HG03442 (cell line): ENCODE results near the gene BHLHE40.
A peak's percentile ranks its signal among the peaks of the same experiment; 100 is the strongest.

Source experiments
- ATAC-seq: cut with Tn5 transposase; IDR thresholded peaks from one replicate; pipeline ENCODE4 v1.9.1; 2021; ENCODE audit warnings: mild to moderate bottlenecking, moderate library complexity; ENCODE audit not compliant: unreplicated experiment

BHLHE40 gene

DNA sequence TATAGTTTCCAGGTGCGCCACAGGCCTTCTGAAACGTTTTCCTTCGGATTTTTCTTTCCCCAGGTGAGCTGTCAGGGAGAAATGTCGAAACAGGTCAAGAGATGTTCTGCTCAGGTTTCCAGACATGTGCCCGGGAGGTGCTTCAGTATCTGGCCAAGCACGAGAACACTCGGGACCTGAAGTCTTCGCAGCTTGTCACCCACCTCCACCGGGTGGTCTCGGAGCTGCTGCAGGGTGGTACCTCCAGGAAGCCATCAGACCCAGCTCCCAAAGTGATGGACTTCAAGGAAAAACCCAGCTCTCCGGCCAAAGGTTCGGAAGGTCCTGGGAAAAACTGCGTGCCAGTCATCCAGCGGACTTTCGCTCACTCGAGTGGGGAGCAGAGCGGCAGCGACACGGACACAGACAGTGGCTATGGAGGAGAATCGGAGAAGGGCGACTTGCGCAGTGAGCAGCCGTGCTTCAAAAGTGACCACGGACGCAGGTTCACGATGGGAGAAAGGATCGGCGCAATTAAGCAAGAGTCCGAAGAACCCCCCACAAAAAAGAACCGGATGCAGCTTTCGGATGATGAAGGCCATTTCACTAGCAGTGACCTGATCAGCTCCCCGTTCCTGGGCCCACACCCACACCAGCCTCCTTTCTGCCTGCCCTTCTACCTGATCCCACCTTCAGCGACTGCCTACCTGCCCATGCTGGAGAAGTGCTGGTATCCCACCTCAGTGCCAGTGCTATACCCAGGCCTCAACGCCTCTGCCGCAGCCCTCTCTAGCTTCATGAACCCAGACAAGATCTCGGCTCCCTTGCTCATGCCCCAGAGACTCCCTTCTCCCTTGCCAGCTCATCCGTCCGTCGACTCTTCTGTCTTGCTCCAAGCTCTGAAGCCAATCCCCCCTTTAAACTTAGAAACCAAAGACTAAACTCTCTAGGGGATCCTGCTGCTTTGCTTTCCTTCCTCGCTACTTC, 3.8 kb downstream of the BHLHE40 start:
- ATAC-seq, result no peak

- peak; percentile 40 for ATAC-seq
These were observed 4.7 kb downstream of the BHLHE40 start for GRCh38 chr3:4983739-4984510.

GRCh38 chr3:4984511-4984864, 5.3 kb downstream of the BHLHE40 start:
- ATAC-seq, result no peak

DNA sequence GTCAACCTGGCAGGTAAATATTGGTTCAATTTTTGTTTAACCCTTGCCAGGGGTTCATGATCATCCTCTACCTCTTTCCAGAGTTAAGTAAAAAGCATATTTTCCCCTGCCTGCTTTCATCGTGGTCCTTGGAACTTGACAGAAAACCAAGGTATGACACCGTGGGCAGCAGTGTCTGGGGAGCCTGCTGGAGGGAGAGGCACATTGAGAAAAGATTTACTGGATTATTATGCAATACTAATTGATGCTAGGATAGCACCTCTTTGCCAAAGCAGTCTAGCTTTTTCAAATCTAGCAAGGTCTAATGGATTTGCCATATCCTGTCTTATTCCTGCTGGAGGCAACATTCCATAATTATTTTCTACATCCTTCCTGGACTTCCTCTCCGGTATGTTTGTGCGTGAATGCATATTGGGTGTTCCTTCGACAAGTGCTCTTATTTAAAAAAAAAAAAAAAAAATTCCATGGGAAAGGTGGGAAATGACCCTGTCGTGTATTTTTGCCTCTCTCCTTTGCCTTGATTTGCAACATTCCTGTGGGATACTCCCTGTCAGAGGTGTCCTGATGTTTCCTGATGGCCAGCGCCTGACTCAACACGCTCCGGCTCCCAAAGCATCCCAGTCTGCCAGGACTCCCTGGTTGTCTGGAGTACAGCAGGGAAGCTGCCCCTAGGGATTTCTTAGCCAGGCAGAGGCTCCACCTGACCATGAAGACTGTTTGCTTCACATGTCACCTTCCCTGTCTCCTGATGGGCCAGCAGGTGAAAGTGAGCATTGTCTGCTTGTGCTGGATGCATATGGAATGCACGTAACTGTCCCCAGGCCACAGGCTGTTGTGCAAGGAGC, 6.3 kb downstream of the BHLHE40 start:
- no peak for ATAC-seq

DNA sequence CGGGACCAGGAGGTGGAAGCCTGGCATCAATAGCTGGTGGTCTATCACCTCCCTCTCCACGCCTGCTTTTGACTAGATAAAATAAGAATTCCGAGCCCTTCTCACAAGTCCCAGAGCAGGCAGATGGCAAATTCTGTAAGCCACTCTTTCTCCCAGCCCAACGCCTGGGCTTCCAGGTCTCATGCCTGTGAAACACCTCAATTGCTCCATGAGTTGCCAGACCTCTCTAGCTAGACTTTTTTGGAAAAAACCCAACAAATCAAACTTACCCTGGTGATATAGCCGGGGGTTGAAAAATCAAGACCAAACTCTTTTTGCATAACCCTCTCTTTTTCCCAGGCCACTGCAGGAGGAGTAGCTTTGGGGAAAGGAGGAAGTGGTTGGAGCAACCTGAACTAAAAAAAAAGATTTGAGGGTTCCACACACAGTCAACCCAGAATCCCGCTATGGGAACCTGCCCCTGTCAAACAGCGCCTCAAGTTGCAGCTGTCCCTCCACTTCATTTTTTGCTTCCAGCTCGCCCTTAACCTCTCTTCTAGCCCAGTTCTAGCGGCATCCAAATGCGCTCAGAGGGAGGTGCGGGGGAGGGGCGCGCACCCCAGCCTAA, 7.0 kb downstream of the BHLHE40 start:
- ATAC-seq, result peak; percentile 28

GRCh38 chr3:4986782-4987537, 7.7 kb downstream of the BHLHE40 start:
- peak; percentile 61 for ATAC-seq

DNA sequence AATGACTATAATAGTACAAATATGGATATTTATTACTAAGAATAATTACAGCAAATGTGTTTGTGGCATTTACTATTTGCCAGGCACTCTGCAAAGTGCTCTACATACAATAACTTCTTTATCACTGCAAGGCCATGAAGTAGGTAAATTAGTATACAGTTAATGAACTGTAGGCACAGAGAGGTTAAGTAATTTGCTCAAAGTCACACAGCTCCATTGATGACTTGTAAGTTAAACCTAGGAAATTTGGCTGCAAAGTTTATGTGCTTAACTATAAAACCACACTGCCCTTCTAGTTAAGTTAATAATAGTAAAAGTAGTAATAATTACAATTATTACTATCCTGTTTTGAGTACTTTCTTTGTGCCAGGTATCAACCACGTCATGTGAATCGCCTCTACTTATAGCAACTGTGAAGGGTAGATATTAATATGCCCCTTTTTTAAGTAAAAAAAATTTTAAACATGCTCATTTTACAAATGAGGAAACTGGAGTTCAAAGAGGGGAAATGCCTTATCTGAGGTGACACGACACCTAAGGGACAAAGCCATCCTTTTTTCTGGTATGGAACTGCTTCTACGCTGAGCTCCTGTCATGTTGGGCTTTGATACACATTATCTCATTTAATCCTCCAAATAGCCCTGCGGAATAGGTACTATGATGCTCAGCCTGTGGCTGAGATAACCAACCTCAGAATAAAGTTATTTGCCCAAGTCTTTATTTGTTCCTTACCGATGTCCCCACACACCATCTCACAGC, 8.5 kb downstream of the BHLHE40 start:
- no peak for ATAC-seq

DNA sequence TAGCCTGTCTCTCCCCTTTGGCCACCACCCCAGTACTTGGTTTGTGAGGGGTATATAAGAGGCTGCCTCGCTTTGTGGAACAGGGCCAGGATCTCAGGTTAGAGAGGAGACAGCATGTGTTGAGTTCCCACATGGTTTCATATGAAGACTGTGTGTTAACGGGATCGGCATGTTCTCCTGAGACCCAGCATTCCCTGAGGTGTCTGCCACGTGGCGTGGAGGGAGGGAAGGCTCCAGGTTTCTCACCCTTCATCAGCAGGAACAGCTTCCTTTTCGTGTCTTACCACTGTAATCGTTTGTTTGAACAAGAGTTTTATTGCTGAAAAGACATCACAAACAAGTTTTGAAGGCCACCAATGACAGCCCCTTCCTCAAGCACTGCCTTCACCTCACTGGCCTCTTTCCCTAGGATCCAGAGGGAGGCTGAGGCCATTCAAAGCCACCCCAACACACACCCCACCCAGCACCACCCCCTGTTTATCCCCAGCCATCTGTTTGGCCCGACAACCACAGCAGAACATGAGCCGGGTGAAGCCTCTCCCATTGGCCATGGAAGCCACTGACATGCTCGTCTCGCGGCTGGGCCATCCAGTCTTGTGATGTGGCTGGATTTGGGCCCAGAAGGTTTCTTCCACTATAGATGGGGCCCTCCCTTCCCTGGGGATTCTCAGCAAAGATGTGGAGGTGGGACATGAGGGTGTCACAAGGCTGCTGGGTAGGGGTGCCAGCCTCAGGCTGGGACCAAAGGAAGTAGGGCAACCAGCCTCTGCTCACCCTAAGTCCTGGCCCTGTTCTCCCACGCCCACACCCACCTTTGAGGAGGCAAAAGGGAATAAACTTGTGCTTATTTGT, 10.0 kb downstream of the BHLHE40 start:
- ATAC-seq, result no peak

DNA sequence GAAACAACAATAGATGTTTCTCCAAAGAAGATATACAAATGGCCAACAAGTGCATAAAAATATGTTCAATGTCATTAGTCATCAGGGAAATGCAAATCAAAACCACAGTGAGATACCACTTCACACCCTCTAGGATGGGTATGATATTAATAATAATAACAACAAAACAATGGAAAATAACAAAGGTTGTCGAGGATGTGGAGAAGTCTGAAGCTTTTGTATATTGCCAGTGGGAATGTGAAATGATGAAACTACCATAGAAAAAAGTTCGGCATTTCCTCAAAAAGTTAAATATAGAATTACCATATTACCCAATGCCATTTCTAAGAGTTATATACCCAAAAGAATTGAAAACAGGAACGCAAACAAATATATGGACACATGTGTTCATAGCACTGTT, 10.8 kb downstream of the BHLHE40 start:
- ATAC-seq, result no peak

- ATAC-seq, result no peak
These were observed 12.9 kb downstream of the BHLHE40 start for GRCh38 chr3:4992118-4992517.

DNA sequence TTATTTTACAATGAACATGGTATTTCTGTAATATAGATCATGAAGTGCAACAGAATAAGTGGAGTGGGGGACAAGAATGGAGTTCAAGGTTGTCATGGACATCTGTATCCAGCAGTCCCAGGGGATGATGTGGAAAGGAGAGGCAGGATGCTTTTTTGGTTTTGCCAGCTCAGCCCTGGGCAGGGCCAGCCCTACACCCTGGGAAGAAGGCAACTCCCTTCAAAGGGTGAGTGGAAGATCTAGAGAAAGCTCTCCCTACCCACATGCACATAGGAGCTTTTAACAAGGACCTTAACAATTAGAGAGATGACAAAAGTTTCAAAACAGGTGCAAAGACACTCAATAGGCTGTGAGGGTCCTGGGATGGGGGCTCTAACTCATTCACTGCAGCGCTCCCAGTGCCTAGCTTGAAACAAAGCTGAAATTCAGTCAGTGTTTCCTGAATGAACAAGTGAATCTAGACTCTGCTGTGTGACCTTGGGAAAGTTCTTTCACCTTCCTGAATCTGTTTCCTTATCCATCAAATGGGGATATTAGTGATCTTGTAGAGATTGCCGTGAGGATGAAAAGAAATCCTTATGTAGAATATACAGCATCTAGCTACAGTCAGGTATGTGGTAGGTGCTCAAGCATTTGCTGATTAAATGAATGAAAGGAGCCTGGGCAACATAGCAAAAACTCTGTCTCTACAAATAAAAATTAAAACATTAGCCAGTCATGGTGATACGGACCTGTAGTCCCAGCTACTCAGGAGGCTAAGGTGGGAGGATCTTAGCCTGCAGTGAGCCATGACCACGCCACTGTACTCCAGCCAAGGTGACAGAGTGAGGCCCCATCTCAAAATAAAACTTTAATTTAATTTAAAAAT, 14.3 kb downstream of the BHLHE40 start:
- ATAC-seq, result no peak

- ATAC-seq, result no peak
These were observed 15.0 kb downstream of the BHLHE40 start for GRCh38 chr3:4994144-4994730.

DNA sequence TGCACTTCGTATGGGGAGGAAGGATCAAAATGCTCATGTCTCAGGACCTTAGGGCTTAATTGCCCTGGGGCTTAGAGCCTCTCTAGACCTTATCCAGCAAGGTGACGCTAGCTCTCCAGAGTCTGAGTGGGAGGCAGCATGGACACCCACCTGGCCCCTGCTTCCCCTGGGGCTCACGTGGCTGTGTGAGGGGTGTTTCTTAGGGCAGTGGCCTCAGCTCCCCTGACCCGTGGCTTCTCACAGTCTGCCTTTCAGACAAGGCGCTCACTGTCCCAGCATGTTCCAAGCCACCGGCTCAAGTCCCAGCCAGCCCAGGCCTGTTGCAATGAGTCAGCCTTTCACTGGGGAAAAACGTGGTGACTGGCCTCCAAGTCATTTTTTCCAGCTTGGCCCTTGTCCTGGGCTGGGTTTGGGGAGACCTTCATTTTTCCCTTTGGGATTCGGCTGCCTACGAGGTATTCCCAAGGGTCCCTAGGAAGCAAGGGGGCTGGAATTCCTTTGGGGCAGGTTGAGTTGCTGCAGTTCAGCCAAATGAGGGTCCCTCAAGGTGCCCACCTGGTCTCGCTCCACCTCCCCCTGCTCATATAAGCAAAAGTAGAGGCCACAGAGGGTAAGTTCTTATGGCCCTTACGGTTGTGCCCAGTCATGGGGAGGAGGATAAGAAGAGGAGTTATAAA, 15.7 kb downstream of the BHLHE40 start:
- peak; percentile 74 for ATAC-seq

- ATAC-seq, result no peak
These were observed 16.3 kb downstream of the BHLHE40 start for GRCh38 chr3:4995500-4996053.

GRCh38 chr3:4996223-4996765, 17.1 kb downstream of the BHLHE40 start:
- ATAC-seq, result no peak

- no peak for ATAC-seq
These were observed 17.6 kb downstream of the BHLHE40 start for GRCh38 chr3:4996771-4997291.
